Glomerular endothelial cell (primary cell): Measurements from ENCODE around the gene SCAF8. TPM values are rescaled to one million over a fixed set of nuclear protein-coding genes. Genes with fewer than 3 reads are reported as not detected.
A peak's percentile ranks its signal among the peaks of the same experiment; 100 is the strongest.
"Not testable (repeated sequence)": the region's sequence is repeated elsewhere in the genome, so short reads cannot be mapped to it uniquely, and the experiment has no call there.

ENCODE experiments used
- DNase-seq: peaks from one replicate; pipeline ENCODE4 v3.0.0-alpha.2; 2011; ENCODE audit warnings: low read depth, low spot score; ENCODE audit errors: extremely low read depth
- total RNA-seq: library from RNA; depleted of rRNA; stranded (reverse); fragments of >200 nt; gene quantifications from 2 replicates; pipeline ENCODE4 v1.2.3, GENCODE V29; 2015

The SCAF8 gene
- total RNA-seq, 1 donor from 2014 or later: 32.6 TPM

GRCh38 chr6:154768280-154768679 lies 35.1 kb downstream of the SCAF8 start:
- no peak for DNase-seq

DNA sequence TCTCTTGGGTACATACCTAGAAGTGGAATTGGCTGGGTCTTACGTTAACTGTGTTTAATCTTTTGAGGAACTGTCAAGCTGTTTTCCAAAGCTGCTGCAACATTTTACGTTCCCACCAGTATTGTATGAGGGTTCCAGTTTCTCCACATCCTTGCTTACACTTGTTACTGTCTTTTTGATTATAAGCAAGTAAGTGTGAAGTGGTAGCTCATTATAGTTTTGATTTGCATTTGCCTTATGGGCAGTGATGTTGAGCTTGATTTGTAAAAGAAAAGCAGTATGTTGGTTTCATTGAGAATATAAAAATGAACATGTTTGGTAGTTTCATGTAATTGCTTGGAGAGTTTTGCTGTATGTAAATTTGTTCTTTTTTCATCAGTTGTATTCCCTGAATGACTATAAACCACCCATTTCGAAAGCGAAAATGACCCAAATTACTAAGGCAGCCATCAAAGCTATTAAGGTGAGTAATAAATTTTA lies 40.4 kb downstream of the SCAF8 start:
- no peak for DNase-seq

DNA sequence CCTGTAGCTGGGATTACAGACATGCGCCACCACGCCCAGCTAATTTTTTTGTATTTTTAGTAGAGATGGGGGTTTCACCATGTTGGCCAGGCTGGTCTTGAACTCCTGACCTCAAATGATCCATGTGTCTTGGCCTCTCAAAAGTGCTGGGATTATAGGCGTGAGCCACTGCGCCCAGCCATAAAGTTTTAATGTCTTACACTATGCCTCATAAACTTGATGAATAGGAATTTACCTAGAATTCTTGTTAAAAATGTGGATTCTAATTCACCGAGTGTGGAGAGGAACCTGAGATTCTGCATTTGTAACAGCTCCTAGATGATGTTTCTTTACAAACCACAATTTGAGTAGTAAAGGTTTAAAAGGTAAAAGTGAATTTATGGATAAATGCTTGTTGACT lies 45.9 kb downstream of the SCAF8 start:
- DNase-seq: not testable (repeated sequence)

GRCh38 chr6:154782193-154782592 lies 49.0 kb downstream of the SCAF8 start:
- no peak for DNase-seq

GRCh38 chr6:154783229-154783628 lies 50.0 kb downstream of the SCAF8 start:
- no peak for DNase-seq

- DNase-seq: no peak
These were observed 51.9 kb downstream of the SCAF8 start for GRCh38 chr6:154785075-154785474.

- DNase-seq: no peak
These were observed 53.1 kb downstream of the SCAF8 start for GRCh38 chr6:154786144-154786868.

GRCh38 chr6:154791556-154792317 lies 58.5 kb downstream of the SCAF8 start:
- no peak for DNase-seq

DNA sequence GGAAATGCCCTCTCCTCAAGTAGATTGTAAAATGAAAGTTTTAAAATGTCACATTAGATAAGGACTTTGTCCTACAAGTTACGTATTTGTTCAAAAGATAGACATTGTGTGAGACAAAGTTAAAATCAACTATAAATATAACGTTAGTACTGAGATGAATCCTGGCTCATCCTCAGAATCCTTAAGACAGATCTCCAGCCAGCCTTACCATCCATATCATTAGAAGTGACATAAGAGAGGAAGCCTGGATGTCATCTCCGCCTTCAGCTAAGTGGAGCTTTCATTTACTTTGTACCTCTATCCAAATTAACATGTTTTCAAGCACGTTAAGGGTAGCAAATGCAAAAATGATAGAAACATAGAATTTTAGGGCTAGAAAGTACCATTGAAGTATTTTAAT lies 59.1 kb downstream of the SCAF8 start:
- DNase-seq: no peak

- no peak for DNase-seq
These were observed 59.5 kb downstream of the SCAF8 start for GRCh38 chr6:154792761-154793160.

DNA sequence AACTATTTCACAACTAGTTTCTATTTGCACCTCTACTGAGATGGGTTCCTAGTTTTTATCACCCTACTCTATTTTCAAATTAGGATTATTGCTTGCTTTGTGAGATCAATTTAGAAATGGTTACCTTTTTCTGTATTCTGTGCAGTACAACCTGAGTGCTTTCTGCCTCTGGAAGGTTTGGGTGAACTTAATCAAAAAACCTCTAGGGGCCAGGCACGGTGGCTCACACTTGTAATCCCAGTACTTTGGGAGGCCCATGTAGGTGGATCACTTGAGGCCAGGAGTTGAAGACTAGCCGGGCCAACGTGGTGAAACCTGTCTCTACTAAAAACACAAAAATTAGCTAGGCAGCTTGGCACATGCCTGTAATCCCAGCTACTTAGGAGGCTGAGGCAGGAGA lies 63.3 kb downstream of the SCAF8 start:
- DNase-seq: no peak

- no peak for DNase-seq
These were observed 64.6 kb downstream of the SCAF8 start for GRCh38 chr6:154797857-154798256.

GRCh38 chr6:154800338-154800737 lies 67.1 kb downstream of the SCAF8 start:
- DNase-seq: no peak

DNA sequence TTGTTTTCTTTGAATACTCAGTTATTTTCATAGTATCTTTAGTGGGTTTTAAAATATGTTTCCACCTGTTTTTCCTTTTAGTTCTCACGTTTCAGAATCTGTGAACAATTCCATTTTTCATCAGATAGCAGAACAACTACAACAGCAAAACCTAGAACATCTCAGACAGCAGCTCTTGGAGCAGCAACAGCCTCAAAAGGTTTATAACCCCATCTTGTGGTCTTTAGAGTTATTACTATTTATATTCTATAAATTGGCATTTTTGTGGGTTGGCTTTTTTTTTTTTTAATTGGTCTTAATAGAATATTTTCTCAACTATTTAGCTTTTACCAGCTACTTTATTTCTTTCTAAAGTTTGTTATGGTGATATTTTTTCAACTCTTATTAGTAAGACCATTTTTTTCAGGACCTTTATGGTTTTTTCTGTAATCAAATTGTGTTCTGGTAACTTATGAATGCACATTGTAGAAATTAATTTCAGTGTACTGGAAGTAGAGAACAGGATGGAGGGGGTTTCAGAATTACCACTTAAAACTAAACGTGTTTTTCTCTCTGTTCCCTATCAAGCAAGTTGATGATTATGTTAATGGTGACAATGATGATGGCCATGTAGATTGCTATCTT lies 72.2 kb downstream of the SCAF8 start:
- DNase-seq: peak; percentile 45

DNA sequence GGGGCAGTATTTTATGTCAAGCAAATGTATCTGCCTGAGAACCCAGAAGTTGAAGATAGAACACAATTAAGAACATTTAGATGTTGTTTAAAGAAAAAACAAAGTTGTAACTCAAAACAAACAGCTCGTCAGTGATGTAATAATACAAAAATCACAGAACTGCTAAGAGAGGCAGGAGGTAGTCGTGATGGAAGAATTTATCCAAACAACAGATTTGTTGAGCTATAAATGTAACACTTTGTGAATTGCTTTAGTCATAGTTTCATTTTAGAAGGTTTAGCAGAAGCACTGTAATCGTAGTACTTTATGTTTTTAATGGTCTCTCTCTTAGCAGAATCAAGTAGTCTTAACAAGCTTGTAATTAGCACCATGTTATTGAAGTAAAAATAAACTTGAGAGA lies 73.6 kb downstream of the SCAF8 start:
- no peak for DNase-seq

DNA sequence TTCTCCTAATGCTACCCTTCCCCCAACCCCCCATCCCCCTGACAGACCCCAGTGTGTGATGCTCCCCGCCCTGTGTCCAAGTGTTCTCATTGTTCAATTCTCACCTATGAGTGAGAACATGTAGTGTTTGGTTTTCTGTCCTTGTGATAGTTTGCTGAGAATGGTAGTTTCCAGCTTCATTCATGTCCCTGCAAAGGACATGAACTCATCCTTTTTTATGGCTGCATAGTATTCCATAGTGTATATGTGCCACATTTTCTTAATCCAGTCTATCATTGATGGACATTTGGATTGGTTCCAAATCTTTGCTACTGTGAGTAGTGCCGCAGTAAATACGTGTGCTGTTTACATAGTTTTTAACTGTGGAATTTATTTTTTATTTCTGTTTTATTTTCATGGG lies 78.4 kb downstream of the SCAF8 start:
- DNase-seq: not testable (repeated sequence)

- DNase-seq: no peak
These were observed 80.8 kb downstream of the SCAF8 start for GRCh38 chr6:154814063-154814462.

DNA sequence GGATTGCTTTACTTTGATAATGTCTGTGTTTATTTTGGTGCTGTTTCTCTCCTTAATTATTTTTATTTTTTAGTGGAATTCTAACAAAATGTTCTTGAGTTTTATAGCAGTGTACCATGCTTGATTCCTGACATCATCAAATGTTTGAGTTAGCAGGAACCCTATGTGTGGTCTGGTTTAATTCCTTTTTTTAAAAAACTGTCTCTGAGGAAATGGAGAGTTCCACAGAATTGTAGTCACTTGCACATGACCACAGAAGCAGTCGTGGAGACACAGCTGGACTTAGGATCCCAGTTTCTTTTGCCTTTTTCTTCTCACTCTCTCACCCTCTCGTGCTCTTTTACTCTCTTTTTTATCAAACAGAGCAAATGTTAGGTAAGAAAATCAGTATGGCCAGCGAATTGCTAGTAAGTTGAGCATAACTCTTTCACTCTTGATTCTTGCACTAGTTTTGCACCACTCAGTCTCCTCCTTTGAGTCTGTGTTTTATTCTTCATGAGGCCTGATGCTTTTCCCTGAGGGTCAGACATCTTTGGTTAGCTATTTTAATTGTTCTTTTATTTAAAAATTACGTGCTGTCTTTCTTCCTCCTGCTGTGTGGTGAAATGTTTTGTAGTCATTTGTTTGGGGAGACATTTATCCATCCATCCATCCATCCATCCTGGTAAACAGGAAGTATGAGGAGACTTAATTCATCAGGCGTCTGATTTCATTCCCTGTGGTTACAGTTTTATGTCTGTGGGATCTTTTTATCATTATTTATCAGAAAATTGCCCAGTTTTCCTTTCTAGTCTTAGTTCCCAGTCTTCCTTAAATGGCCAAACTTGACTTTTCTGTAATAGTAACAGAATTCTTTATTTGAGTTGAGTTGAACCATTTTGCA lies 83.0 kb downstream of the SCAF8 start:
- DNase-seq: no peak

- DNase-seq: no peak
These were observed 87.9 kb downstream of the SCAF8 start for GRCh38 chr6:154821099-154821498.

- no peak for DNase-seq
These were observed 88.4 kb downstream of the SCAF8 start for GRCh38 chr6:154821638-154822037.
